Fibroblast of mammary gland (primary cell): Measurements from ENCODE around the gene FGF8.

ENCODE experiments used
- DNase-seq: peaks from one replicate; pipeline ENCODE4 v3.0.0-alpha.2; 2010; ENCODE audit warnings: low read depth
- H3K4me3 ChIP-seq: 2 replicates; pipeline ENCODE4 v1.5.1; 2011; ENCODE audit warnings: low read depth, mild to moderate bottlenecking, low read length, moderate library complexity; ENCODE audit not compliant: control insufficient read depth
- TF ChIP-seq, protein P1 (sequence below): conservative IDR thresholded peaks from 2 replicates; pipeline ENCODE4 v1.5.1; 2011; ENCODE audit warnings: low read depth, low read length, inconsistent platforms; ENCODE audit not compliant: control insufficient read depth, insufficient read depth

Gene FGF8

GRCh38 chr10:101761226-101761625 is 14.7 kb downstream of the FGF8 start:
- DNase-seq = no peak
- TF ChIP-seq, protein P1, sequence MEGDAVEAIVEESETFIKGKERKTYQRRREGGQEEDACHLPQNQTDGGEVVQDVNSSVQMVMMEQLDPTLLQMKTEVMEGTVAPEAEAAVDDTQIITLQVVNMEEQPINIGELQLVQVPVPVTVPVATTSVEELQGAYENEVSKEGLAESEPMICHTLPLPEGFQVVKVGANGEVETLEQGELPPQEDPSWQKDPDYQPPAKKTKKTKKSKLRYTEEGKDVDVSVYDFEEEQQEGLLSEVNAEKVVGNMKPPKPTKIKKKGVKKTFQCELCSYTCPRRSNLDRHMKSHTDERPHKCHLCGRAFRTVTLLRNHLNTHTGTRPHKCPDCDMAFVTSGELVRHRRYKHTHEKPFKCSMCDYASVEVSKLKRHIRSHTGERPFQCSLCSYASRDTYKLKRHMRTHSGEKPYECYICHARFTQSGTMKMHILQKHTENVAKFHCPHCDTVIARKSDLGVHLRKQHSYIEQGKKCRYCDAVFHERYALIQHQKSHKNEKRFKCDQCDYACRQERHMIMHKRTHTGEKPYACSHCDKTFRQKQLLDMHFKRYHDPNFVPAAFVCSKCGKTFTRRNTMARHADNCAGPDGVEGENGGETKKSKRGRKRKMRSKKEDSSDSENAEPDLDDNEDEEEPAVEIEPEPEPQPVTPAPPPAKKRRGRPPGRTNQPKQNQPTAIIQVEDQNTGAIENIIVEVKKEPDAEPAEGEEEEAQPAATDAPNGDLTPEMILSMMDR = no peak
- H3K4me3 ChIP-seq = no peak overlapping the region

- TF ChIP-seq, protein P1 = no peak
- H3K4me3 ChIP-seq = no peak overlapping the region
- no peak for DNase-seq
Observed at GRCh38 chr10:101760510-101760909, 15.4 kb downstream of the FGF8 start.

- no peak for DNase-seq
- no peak overlapping the region for H3K4me3 ChIP-seq
- TF ChIP-seq, protein P1 = no peak
Observed at GRCh38 chr10:101759309-101760247, 16.3 kb downstream of the FGF8 start.

DNA sequence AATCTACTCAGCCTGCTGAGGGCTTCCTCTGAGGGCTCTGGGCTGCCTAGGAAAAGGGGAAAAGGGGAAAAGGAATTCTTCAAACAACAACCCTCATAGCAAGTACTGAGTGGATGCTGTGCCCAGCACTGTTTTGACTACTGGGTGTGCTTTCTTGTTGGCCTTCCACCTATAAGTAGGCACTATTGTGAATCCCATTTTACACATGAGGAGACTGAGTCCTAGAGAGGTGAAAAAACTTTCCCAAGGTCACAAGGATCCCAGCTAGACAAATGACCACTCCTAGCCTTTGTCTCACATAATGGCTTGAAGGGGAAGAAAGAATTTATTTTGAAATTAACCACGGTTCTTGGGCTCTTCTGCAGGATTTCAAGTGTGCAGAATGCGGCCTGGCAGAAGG is 17.1 kb downstream of the FGF8 start:
- TF ChIP-seq, protein P1 = no peak
- no peak for DNase-seq
- no peak overlapping the region for H3K4me3 ChIP-seq

GRCh38 chr10:101752241-101752640 is 23.7 kb downstream of the FGF8 start:
- DNase-seq = no peak
- TF ChIP-seq, protein P1 = no peak
- H3K4me3 ChIP-seq = no peak overlapping the region

- H3K4me3 ChIP-seq = no peak overlapping the region
- TF ChIP-seq, protein P1 = no peak
- DNase-seq = no peak
Observed at GRCh38 chr10:101749047-101750016, 26.6 kb downstream of the FGF8 start.
